Lower leg skin (tissue), 4 donors: ENCODE measurements around the gene TSNAXIP1. TPM values are rescaled to one million over a fixed set of nuclear protein-coding genes. Genes with fewer than 3 reads are reported as not detected.

Experiments used
- DNase-seq, 2 donors: peaks; one replicate each; pipeline ENCODE4 v3.0.0-alpha.2; 2019; ENCODE audit warnings: low spot score in 2 of 2
- H3K4me3 ChIP-seq: fragments of 200-600 bp; sonication (generic); 2 replicates; pipeline ENCODE4 v1.5.1; 2017; ENCODE audit warnings: mild to moderate bottlenecking, low read depth; ENCODE audit not compliant: poor library complexity, severe bottlenecking
- CTCF ChIP-seq, 3 donors: fragments of 450-650 bp; IDR thresholded peaks; one replicate each; pipeline ENCODE4 v1.5.1; 2016; ENCODE audit warnings: antibody characterized with exemption in 3 of 3, mild to moderate bottlenecking in 3 of 3, moderate library complexity in 2 of 3
- POLR2A ChIP-seq, 2 donors: fragments of 450-650 bp; IDR thresholded peaks; one replicate each; pipeline ENCODE4 v1.6.1; 2016 to 2017; ENCODE audit warnings: antibody characterized with exemption in 2 of 2, mild to moderate bottlenecking in 1 of 2, moderate library complexity in 1 of 2
- WGBS, 2 donors: methylation state at CpG; one replicate each; pipeline ENCODE4 v1.1.5; 2018; 5-methylcytosine and 5-hydroxymethylcytosine counted together
- intact Hi-C: fragments of 100-400 bp; cut with DNase I; formaldehyde crosslinking; loops from one replicate; pipeline ENCODE4 v1.15.0; 2023; ENCODE audit warnings: low total_unique reads
- total RNA-seq, 4 donors: library from RNA; depleted of rRNA; stranded (reverse); fragments of >200 nt; gene quantifications; one replicate each; pipeline ENCODE4 v1.1.0, GENCODE V29; 2016

The TSNAXIP1 gene
- total RNA-seq, 4 donors from 2014 or later: 0.15 to 0.75 (median 0.15) TPM; not detected in 1

- DNase-seq: no peak
- H3K4me3 ChIP-seq: no peak overlapping the region
- WGBS, 2 donors: 83 to 84% methylated on average over 5 of the region's 5 CpGs
- intact Hi-C loops: no loop called here
- no peak for TF ChIP-seq CTCF (IDR thresholded peaks at IDR 0.05)
- TF ChIP-seq POLR2A (IDR thresholded peaks at IDR 0.05): no peak
These were observed 50.3 kb downstream of the TSNAXIP1 start for GRCh38 chr16:67856927-67857546.

GRCh38 chr16:67857547-67858233 lies 51.0 kb downstream of the TSNAXIP1 start:
- 14 to 25% methylated on average over 3 of the region's 3 CpGs for WGBS, 2 donors
- intact Hi-C loops: no loop called here
- H3K4me3 ChIP-seq: no peak overlapping the region
- TF ChIP-seq POLR2A (IDR thresholded peaks at IDR 0.05) (no peak), CTCF (IDR thresholded peaks at IDR 0.05) (peak in 1 of 3 donors; percentile 9)
- DNase-seq: peak; percentile 91 to 96

- intact Hi-C loops: no loop called here
- DNase-seq: no peak
- TF ChIP-seq CTCF (IDR thresholded peaks at IDR 0.05): no peak
- TF ChIP-seq POLR2A (IDR thresholded peaks at IDR 0.05): no peak
- 49 to 63% methylated on average over 4 of the region's 4 CpGs for whole genome bisulfite sequencing, 2 donors
- no peak overlapping the region for H3K4me3 ChIP-seq
These were observed 51.8 kb downstream of the TSNAXIP1 start for GRCh38 chr16:67858500-67858899.

- 54% methylated on average over 8 of the region's 8 CpGs for WGBS, 2 donors
- DNase-seq: no peak
- intact Hi-C loops: no loop called here
- H3K4me3 ChIP-seq: no peak overlapping the region
- TF ChIP-seq CTCF (IDR thresholded peaks at IDR 0.05) (no peak), POLR2A (IDR thresholded peaks at IDR 0.05) (no peak)
These were observed 54.1 kb downstream of the TSNAXIP1 start for GRCh38 chr16:67860589-67861398.

GRCh38 chr16:67861877-67862276 lies 55.2 kb downstream of the TSNAXIP1 start:
- no peak for TF ChIP-seq POLR2A (IDR thresholded peaks at IDR 0.05)
- no peak for TF ChIP-seq CTCF (IDR thresholded peaks at IDR 0.05)
- intact Hi-C loops: no loop called here
- no peak for DNase-seq
- no peak overlapping the region for H3K4me3 ChIP-seq
- WGBS, 2 donors: 80 to 88% methylated on average over 6 of the region's 6 CpGs
